ENCODE data around the gene CACNA2D1.

GRCh38 chr7:82202965-82203364 is 240.6 kb downstream of the CACNA2D1 start:
- TF ChIP-seq CTCF (conservative IDR thresholded peaks at IDR 0.05; ENCODE audit: low read depth, low read length), result no peak
- TF ChIP-seq EZH2 (IDR thresholded peaks at IDR 0.05; ENCODE audit: low read length, unreplicated experiment), result no peak

Data from PC-3 (cell line).